ENCODE measurements around the gene DOCK8. TPM values are rescaled to one million over a fixed set of nuclear protein-coding genes. Genes with fewer than 3 reads are reported as not detected.

DOCK8 gene
- polyA plus RNA-seq, 1 donor, result 15.2 TPM

DNA sequence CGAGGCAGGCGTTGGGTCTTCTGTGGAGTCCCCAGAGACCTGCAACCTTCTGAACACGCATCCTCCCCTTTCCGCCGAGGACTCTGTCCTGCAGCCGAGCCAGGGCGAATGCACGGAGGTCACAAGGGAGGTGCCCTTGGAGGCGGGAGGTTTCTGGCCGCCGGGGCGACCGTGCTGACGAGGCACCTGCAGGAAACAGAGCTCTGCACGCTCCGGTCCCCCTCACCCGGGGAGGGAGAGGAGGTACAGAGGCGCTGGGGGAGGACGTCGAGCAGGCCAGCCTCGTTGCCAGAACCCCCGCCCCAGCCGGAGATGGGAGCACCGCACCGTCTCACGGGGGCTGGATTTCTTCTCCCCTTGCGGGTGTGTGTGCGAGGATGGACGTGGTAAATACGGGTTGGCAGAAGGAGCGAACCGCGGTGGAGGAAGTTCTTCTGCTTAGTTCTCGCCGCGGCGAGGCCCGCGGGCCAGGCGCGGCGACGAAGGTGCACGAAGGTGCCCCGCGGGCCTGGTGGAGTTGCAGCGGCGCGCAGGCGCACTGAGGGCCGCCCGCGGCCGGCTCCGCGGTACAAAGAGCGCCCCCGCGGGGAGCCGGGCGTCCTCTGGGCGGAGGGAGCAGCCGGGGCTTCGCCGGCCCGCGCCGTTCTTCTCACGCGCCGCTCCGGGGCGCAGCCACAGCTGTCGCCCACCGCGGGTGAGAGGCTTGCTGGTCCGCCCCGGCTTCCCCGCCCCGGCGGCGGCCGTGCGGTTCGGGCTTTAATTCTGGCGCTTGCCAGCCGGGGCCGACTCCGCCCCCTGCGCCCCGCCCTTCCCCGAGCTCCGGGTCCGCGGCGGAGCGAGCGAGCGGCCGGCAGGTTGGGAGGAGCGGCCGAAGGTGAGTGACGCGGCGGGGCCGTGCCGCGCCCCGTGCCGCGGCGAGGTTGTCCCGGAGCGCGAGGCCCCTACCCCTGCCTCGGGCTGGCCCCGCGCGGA lies 289.5 kb downstream of the DOCK8 start, which contains the start of gene KANK1:
Gene KANK1, plus strand, starts transcription at position 815 of the 972 bp plus-strand sequence.
- DNase-seq, result peak; percentile 75

- no peak for DNase-seq
These were observed 290.5 kb downstream of the DOCK8 start for GRCh38 chr9:504921-505740.

DNA sequence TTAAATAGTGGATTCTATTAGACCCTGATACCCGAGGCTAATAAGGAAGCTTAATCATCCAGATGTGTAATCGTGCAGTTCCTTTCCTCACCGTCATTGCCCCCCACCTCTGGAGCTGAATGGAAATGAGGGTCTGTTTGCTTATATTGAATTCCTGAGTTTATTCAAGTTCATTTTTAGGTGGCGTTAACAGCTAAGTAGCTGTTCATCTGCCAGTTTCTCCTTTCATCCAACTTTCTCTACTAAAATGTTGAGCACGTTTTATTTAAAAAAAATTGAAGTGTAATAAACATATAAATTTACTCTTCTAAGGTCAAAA lies 291.0 kb downstream of the DOCK8 start:
- DNase-seq, result no peak

DNA sequence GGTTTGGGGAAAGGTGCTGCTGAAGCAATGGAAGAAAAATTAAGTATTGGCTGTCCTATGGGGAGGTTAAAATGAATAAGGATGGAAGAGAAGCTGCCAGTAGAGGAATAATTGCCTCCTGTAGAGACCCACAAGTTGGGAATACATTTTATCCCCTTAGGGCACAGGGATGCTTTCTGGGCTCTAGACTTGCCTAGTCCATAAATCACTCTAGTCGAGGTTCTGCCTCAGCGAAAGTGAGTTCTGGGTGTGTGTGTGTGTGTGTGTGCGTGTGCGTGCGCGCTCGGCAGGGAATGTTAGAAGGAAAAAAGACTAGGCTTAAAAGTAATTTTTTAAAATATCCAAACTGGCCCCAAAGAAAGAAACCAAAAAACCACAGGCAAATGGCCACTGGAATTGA lies 291.6 kb downstream of the DOCK8 start:
- DNase-seq, result no peak

- DNase-seq, result no peak
These were observed 297.2 kb downstream of the DOCK8 start for GRCh38 chr9:511861-512260.

DNA sequence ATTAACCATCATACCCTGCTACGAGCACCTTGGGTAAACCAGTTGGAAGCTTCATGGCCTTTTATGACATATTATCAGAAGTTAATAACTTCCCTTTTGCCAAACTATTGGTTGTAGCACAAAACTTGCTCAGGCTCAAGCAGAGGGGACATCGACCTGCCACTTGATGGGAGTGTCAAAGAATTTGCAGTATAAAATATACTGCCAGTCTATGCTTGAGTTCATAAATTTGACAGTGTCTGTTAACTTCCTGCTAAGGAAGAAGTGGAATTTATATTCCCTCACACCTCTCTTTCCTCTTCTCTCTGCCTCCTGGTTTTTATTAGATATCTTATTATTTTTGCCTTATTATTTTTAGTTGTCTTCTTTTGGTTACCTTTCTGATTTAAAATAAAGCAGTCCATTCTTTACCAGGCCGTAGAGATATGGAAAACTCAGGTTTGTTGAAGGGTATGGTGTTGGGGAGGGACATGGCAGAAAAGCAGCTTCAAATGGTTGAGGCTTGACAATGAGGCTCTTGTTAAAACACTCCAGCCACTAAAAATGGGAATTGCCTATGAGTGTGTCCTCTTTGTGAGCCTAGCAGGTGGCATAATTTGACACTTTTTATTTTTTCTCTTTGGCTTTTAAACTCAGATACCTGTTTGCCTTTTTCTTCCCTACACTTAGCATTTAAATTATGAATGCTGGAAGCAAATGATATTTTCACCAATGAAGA lies 298.0 kb downstream of the DOCK8 start:
- no peak for DNase-seq

Other genes with a start within 250 kb of the DOCK8 start
- 33.2 TPM for gene WASHC1, start 185.4 kb upstream of the DOCK8 start, polyA plus RNA-seq (ENCODE audit: insufficient read length)
- gene FOXD4, start 96.4 kb upstream of the DOCK8 start, polyA plus RNA-seq (ENCODE audit: insufficient read length), result 0.62 TPM
- gene ZNG1A, start 35.8 kb upstream of the DOCK8 start, polyA plus RNA-seq (ENCODE audit: insufficient read length), result 101 TPM

Data from left kidney (tissue), 2 donors.